ENCODE results near the gene PNMA6E.
A peak's percentile ranks its signal among the peaks of the same experiment; 100 is the strongest.

The PNMA6E gene

GRCh38 chrX:153377727-153378126 lies 23.4 kb downstream of the PNMA6E start:
- H3K4me3 ChIP-seq (replicated peaks in 1 of 2; ENCODE audit: low read depth in 2 of 2, low read length in 2 of 2), result no peak overlapping the region
- TF ChIP-seq CTCF (IDR thresholded peaks at IDR 0.05; ENCODE audit: low read depth, low read length), result no peak
- DNase-seq (ENCODE audit: low read depth in 2 of 2), result no peak

GRCh38 chrX:153375571-153375970 lies 25.6 kb downstream of the PNMA6E start:
- no peak for DNase-seq (ENCODE audit: low read depth in 2 of 2)
- no peak for TF ChIP-seq CTCF (IDR thresholded peaks at IDR 0.05; ENCODE audit: low read depth, low read length)

GRCh38 chrX:153374426-153374825 lies 26.7 kb downstream of the PNMA6E start:
- TF ChIP-seq CTCF (IDR thresholded peaks at IDR 0.05; ENCODE audit: low read depth, low read length), result no peak
- no peak overlapping the region for H3K4me3 ChIP-seq (replicated peaks in 1 of 2; ENCODE audit: low read depth in 2 of 2, low read length in 2 of 2)
- DNase-seq (ENCODE audit: low read depth in 2 of 2), result peak in 1 of 2 donors; percentile 3

More at GRCh38 chrX:153375571-153375970, 25.6 kb downstream of the PNMA6E start:
- H3K4me3 ChIP-seq (replicated peaks in 1 of 2; ENCODE audit: low read depth in 2 of 2, low read length in 2 of 2), result no peak overlapping the region

GRCh38 chrX:153372949-153373348 lies 28.2 kb downstream of the PNMA6E start:
- no peak for TF ChIP-seq CTCF (IDR thresholded peaks at IDR 0.05; ENCODE audit: low read depth, low read length)
- no peak for DNase-seq (ENCODE audit: low read depth in 2 of 2)
- H3K4me3 ChIP-seq (replicated peaks in 1 of 2; ENCODE audit: low read depth in 2 of 2, low read length in 2 of 2), result no peak overlapping the region

- no peak overlapping the region for H3K4me3 ChIP-seq (replicated peaks in 1 of 2; ENCODE audit: low read depth in 2 of 2, low read length in 2 of 2)
- DNase-seq (ENCODE audit: low read depth in 2 of 2), result no peak
- no peak for TF ChIP-seq CTCF (IDR thresholded peaks at IDR 0.05; ENCODE audit: low read depth, low read length)
These were observed 29.9 kb downstream of the PNMA6E start for GRCh38 chrX:153371256-153371655.

GRCh38 chrX:153370293-153371055 lies 30.7 kb downstream of the PNMA6E start:
- no peak for TF ChIP-seq CTCF (IDR thresholded peaks at IDR 0.05; ENCODE audit: low read depth, low read length)
- H3K4me3 ChIP-seq (replicated peaks in 1 of 2; ENCODE audit: low read depth in 2 of 2, low read length in 2 of 2), result no peak overlapping the region
- DNase-seq (ENCODE audit: low read depth in 2 of 2), result peak in 1 of 2 donors; percentile 9

Measured in cardiac fibroblast (primary cell).